Measurements from ENCODE around the gene GID8.

- TF ChIP-seq CTCF (IDR thresholded peaks at IDR 0.05; ENCODE audit: low read depth, low read length, missing input control) (no peak), MAX (IDR thresholded peaks at IDR 0.05) (no peak), NR2F2 (IDR thresholded peaks at IDR 0.05) (no peak), YY1 (IDR thresholded peaks at IDR 0.05) (no peak), REST (IDR thresholded peaks at IDR 0.05) (no peak), JUND (IDR thresholded peaks at IDR 0.05) (no peak), FOXA1 (IDR thresholded peaks at IDR 0.05) (no peak), GABPA (IDR thresholded peaks at IDR 0.05 in 1 of 2, conservative IDR thresholded peaks at IDR 0.05 in 1 of 2) (no peak), EGR1 (IDR thresholded peaks at IDR 0.05; ENCODE audit: low read depth in 2 of 2) (no peak), ATF3 (IDR thresholded peaks at IDR 0.05) (no peak), ZBTB33 (IDR thresholded peaks at IDR 0.05) (no peak), HNF4G (IDR thresholded peaks at IDR 0.05) (no peak), TAF1 (conservative IDR thresholded peaks at IDR 0.05) (no peak)
These were observed 49.2 kb downstream of the GID8 start for GRCh38 chr20:62987114-62987513.

All from liver (tissue), 3 donors.